ENCODE data around the gene DLL3. TPM values are rescaled to one million over a fixed set of nuclear protein-coding genes. Genes with fewer than 3 reads are reported as not detected.
A peak's percentile ranks its signal among the peaks of the same experiment; 100 is the strongest.

Gene DLL3
- total RNA-seq, 6 experiments from 2014 or later: 0.38 to 0.45 TPM; not detected in 4

DNA sequence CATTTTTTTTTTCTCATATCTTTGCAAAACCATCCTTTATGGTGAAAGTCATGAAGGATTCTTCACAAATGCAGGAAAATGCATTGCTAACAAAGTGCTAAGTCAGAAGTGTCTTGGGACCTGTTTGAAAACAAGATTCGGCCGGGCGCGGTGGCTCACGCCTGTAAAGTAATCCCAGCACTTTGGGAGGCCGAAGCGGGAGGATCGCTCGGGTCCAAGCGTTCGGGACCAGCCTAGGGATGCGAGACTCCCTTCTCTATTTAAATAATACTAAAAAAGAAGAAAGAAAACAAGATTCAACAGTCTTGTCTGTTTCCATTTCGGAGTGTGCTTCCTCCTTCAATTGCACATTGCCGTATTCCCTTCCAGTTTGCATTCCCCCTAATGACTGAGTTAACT lies 33.1 kb downstream of the DLL3 start:
- Mint-ChIP-seq H3K27ac (peak overlapping the region; percentile 90), H3K4me1 (ENCODE audit: low read depth) (peaks cover 19% of the 10 kb centered on the region), H3K36me3 (ENCODE audit: low read depth) (no peaks in the 10 kb centered on the region; the same call in 1 of the 2 replicates), H3K4me3 (peak overlapping the region; percentile 98), H3K9me3 (no peaks in the 10 kb centered on the region), H3K27me3 (ENCODE audit: insufficient read depth) (no peaks in the 10 kb centered on the region)
- no peak for DNase-seq
- TF ChIP-seq CTCF (IDR thresholded peaks at IDR 0.05): no peak

- Mint-ChIP-seq H3K27ac (peak within 1 kb of the TSS; percentile 90), H3K36me3 (ENCODE audit: low read depth) (no peaks in the 10 kb centered on the region; the same call in 1 of the 2 replicates), H3K4me3 (peak within 1 kb of the TSS; percentile 98), H3K4me1 (ENCODE audit: low read depth) (peaks cover 19% of the 10 kb centered on the region), H3K9me3 (no peaks in the 10 kb centered on the region), H3K27me3 (ENCODE audit: insufficient read depth) (no peaks in the 10 kb centered on the region)
- DNase-seq: peak; percentile 89
- peak; percentile 94 for TF ChIP-seq CTCF (IDR thresholded peaks at IDR 0.05)
Observed at GRCh38 chr19:39532233-39533002, 33.7 kb downstream of the DLL3 start, which contains the start of gene EID2B. EID2B (minus strand) TSS chr19:39532852; CDS start chr19:39532802, 50 bp downstream.

- Mint-ChIP-seq H3K36me3 (ENCODE audit: low read depth) (peaks cover under 1% of the 10 kb centered on the region; the same call in 1 of the 2 replicates), H3K27ac (no peak overlapping the region; the same call in 1 of the 2 replicates), H3K4me1 (ENCODE audit: low read depth) (peaks cover 22% of the 10 kb centered on the region), H3K9me3 (no peaks in the 10 kb centered on the region), H3K4me3 (no peak overlapping the region; the same call in 1 of the 2 replicates), H3K27me3 (ENCODE audit: insufficient read depth) (no peaks in the 10 kb centered on the region)
- DNase-seq: no peak
- peak; percentile 68 for TF ChIP-seq CTCF (IDR thresholded peaks at IDR 0.05)
Observed at GRCh38 chr19:39533003-39533512, 34.3 kb downstream of the DLL3 start.

- no peak for DNase-seq
- H3K4me3 Mint-ChIP-seq: no peak overlapping the region
- peaks cover 6% of the 10 kb centered on the region; the same call in 1 of the 2 replicates for H3K36me3 Mint-ChIP-seq (ENCODE audit: low read depth)
- no peaks in the 10 kb centered on the region for H3K9me3 Mint-ChIP-seq
- H3K4me1 Mint-ChIP-seq (ENCODE audit: low read depth): peaks cover 29% of the 10 kb centered on the region
- no peak for TF ChIP-seq CTCF (IDR thresholded peaks at IDR 0.05)
- no peaks in the 10 kb centered on the region for H3K27me3 Mint-ChIP-seq (ENCODE audit: insufficient read depth)
- H3K27ac Mint-ChIP-seq: no peak overlapping the region
Observed at GRCh38 chr19:39533791-39534190, 35.0 kb downstream of the DLL3 start.

DNA sequence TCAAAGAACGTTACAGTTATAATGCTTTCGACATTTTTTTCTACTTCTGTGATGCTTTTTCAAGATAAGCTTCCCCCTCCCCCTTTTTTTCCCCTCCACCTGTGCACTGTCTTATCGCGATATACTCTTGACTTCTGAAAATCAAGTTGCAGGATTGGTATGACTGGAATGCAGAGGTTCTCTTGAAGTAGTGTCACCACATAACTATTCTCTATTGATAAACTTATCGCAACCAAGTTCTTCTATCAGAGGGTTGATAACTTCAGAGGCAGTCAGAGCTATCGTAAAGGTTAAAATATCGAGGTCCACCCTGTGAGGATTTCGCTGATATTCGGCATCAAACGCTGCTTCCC lies 40.4 kb downstream of the DLL3 start:
- Mint-ChIP-seq H3K4me1 (ENCODE audit: low read depth) (peaks cover 29% of the 10 kb centered on the region), H3K36me3 (ENCODE audit: low read depth) (peaks cover 12% of the 10 kb centered on the region; the same call in 1 of the 2 replicates), H3K4me3 (peak overlapping the region; percentile 98), H3K27ac (peak overlapping the region; percentile 83), H3K27me3 (ENCODE audit: insufficient read depth) (peaks cover 3% of the 10 kb centered on the region), H3K9me3 (no peaks in the 10 kb centered on the region)
- TF ChIP-seq CTCF (IDR thresholded peaks at IDR 0.05): no peak
- peak; percentile 15 for DNase-seq

All from HFFc6 (cell line).